Right atrium auricular region (tissue), 2 donors: ENCODE data around the gene AIFM3. TPM values are rescaled to one million over a fixed set of nuclear protein-coding genes. Genes with fewer than 3 reads are reported as not detected.

Experiments
- DNase-seq: peaks from one replicate; pipeline ENCODE4 v3.0.0-alpha.2; 2019; ENCODE audit warnings: low spot score
- H3K27ac ChIP-seq, 2 donors: fragments of 200-600 bp; sonication (generic); 1 replicate in 1 of 2; 2 replicates in 1 of 2; pipeline ENCODE4 v1.5.1; 2016 to 2019
- H3K27me3 ChIP-seq, 2 donors: fragments of 200-600 bp; sonication (generic); one replicate each; pipeline versions ENCODE4 v1.5.1 to v1.6.0; 2017 to 2019
- H3K36me3 ChIP-seq: fragments of 200-600 bp; sonication (generic); one replicate; pipeline ENCODE4 v1.5.1; 2016
- H3K4me1 ChIP-seq, 2 donors: fragments of 200-600 bp; sonication (generic); one replicate each; pipeline versions ENCODE4 v1.5.1 to v1.6.0; 2017 to 2019
- H3K4me3 ChIP-seq, 2 donors: fragments of 200-600 bp; sonication (generic); 1 replicate in 1 of 2; 2 replicates in 1 of 2; pipeline ENCODE4 v1.5.1; 2017 to 2019; ENCODE audit warnings: mild to moderate bottlenecking in 1 of 2, moderate library complexity in 1 of 2
- H3K9me3 ChIP-seq, 2 donors: fragments of 200-600 bp; sonication (generic); one replicate each; pipeline ENCODE4 v1.5.1; 2019
- total RNA-seq, 2 donors: library from RNA; depleted of rRNA; stranded (reverse); fragments of >200 nt; gene quantifications; one replicate each; pipeline ENCODE4 v1.1.0, GENCODE V29; 2016
- TF ChIP-seq, protein P1 (sequence below), 2 donors: fragments of 200-600 bp; sonication (generic); IDR thresholded peaks; one replicate each; pipeline ENCODE4 v1.5.1; 2019; ENCODE audit warnings: antibody characterized with exemption in 2 of 2

The AIFM3 gene
- total RNA-seq, 2 donors from 2014 or later: 0.75 to 1.0 TPM

DNA sequence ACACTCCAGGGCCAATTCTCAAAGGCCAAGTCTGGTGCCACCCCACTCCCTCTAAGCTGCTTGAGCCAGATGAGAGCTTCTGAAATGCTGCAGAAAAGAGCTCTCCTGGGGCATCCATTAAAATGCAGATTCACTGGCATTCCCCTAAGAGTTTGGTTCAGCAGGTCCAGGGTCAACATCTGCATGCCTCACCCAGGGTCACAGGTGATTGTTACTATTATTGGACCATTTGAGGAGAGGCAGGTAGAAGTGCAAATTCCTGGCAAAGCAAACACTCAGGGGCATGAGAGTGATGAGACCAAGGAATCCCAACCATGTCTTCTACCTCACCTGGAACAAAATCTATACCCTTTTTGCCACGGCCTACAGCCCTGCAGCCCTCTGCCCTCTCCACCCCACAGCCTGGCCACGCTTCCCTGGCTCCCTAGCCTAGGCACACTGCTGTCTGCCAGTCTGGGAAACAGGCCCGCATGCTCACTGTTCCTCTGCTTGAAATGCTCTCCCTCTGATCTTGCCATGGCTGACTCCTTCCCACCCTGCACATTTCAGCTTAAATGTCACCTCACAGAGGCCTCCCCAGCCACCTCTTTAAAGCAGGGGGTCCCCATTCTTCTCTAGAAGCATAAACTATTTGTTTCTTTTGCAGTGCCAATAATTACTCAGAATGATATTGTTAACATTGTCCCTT lies 43.5 kb downstream of the AIFM3 start:
- TF ChIP-seq, protein P1, sequence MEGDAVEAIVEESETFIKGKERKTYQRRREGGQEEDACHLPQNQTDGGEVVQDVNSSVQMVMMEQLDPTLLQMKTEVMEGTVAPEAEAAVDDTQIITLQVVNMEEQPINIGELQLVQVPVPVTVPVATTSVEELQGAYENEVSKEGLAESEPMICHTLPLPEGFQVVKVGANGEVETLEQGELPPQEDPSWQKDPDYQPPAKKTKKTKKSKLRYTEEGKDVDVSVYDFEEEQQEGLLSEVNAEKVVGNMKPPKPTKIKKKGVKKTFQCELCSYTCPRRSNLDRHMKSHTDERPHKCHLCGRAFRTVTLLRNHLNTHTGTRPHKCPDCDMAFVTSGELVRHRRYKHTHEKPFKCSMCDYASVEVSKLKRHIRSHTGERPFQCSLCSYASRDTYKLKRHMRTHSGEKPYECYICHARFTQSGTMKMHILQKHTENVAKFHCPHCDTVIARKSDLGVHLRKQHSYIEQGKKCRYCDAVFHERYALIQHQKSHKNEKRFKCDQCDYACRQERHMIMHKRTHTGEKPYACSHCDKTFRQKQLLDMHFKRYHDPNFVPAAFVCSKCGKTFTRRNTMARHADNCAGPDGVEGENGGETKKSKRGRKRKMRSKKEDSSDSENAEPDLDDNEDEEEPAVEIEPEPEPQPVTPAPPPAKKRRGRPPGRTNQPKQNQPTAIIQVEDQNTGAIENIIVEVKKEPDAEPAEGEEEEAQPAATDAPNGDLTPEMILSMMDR (IDR thresholded peaks at IDR 0.05): no peak
- H3K36me3 ChIP-seq: no peaks in the 10 kb centered on the region
- no peak overlapping the region for H3K4me3 ChIP-seq
- H3K4me1 ChIP-seq: peaks cover 3 to 22% of the 10 kb centered on the region in 2 donors
- no peak for DNase-seq
- no peaks in the 10 kb centered on the region for H3K9me3 ChIP-seq
- no peaks in the 10 kb centered on the region for H3K27me3 ChIP-seq
- no peak overlapping the region for H3K27ac ChIP-seq

DNA sequence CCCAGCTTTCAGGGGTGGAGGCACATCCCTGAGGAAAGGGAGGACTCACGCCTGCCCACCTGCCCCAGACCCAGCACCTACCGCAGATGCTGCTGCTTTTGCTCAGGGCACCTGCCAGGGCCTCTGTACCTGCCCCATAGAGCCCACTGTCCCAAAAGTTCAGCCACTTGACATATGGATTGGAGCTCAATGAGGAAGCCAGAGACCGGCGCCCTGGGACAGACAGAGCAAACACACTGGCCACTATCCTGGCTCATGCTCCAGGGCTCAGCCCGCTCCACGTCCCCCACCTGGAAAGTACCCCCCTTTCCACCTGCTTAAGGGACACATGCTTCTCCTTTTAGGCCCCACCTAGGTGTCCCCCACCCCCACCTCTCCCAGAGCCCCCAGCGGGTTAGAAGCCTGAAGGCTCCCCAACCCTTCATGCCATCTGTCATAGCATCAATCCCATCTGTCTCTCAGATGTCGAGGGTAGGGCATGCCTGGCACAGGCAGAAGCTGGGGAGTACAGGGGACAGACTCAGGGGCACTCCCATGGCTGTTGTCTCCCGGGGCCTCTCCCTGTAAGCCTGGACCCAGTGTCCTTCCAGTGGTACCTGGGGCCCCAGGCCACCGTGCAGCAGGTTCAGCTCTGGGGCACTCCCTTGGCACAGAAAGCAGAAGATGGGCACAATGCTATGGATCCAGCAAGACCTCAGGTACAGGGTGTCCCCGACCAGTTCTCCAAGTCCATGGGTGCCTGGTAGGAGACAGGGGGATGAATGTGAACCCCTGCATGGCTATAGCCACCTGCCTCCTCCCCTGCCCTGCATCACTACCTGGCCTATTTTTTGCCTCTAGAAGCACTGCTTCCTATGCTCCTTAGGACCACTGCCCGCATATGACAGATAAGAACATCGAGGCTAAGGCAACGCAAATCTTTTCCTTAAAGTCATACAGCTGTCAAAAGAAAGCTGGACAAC lies 45.7 kb downstream of the AIFM3 start:
- Histone ChIP-seq H3K27me3 (no peaks in the 10 kb centered on the region), H3K36me3 (no peaks in the 10 kb centered on the region), H3K4me3 (no peak overlapping the region), H3K4me1 (peaks cover 3 to 27% of the 10 kb centered on the region in 2 donors), H3K9me3 (no peaks in the 10 kb centered on the region), H3K27ac (no peak overlapping the region)
- TF ChIP-seq, protein P1 (IDR thresholded peaks at IDR 0.05): no peak
- DNase-seq: no peak

GRCh38 chr22:21013657-21014201 lies 46.7 kb downstream of the AIFM3 start:
- Histone ChIP-seq H3K4me3 (peak overlapping the region; percentile 34 to 52), H3K27me3 (no peaks in the 10 kb centered on the region), H3K4me1 (peaks cover 3 to 27% of the 10 kb centered on the region in 2 donors), H3K9me3 (no peaks in the 10 kb centered on the region), H3K27ac (peak overlapping the region; percentile 60 to 62), H3K36me3 (no peaks in the 10 kb centered on the region)
- TF ChIP-seq, protein P1 (IDR thresholded peaks at IDR 0.05): no peak
- no peak for DNase-seq

- Histone ChIP-seq H3K4me1 (peaks cover 3 to 27% of the 10 kb centered on the region in 2 donors), H3K27me3 (no peaks in the 10 kb centered on the region), H3K9me3 (no peaks in the 10 kb centered on the region), H3K27ac (peak overlapping the region; percentile 61 to 62), H3K36me3 (no peaks in the 10 kb centered on the region), H3K4me3 (peak overlapping the region; percentile 34 to 52)
- DNase-seq: peak; percentile 90
- TF ChIP-seq, protein P1 (IDR thresholded peaks at IDR 0.05): no peak
These were observed 47.2 kb downstream of the AIFM3 start for GRCh38 chr22:21014202-21014725.

DNA sequence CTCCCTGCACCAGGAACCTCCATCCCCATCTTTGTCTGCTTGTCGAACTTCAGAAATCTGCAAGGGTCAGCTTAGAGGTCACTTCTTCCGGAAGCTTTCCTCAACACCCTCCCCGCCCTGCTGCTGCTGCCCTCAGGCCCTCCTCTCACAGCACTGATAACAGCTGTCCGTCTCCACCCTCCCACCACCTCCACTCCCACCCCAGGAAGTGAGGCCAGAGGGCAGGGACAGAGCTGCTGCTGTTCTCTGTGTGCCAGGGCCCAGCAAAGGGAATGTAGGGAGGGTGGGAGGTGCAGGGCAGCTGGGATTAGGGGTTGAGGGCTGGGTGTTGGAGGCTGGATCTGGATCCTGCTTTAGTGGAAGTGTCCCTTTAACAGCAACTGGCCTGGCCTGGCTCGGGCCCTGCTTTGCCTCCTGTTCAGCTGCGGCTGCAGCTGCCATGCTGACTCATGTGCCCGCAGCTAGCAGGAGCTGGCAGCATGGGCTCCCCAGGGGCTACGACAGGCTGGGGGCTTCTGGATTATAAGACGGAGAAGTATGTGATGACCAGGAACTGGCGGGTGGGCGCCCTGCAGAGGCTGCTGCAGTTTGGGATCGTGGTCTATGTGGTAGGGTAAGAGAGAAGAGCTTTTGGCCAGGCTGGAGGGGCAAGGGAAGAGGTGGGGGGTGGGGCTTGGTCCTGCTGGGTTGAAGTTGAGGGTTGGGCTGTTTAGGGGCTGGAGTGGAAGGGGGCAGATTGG lies 47.8 kb downstream of the AIFM3 start, which contains the start of gene P2RX6:
Gene P2RX6, plus strand, starts transcription at position 440 of the 740 bp plus-strand sequence. Its CDS starts 10 bp downstream, at position 450.
- no peaks in the 10 kb centered on the region for H3K36me3 ChIP-seq
- peak within 1 kb of the TSS; percentile 61 to 62 for H3K27ac ChIP-seq
- TF ChIP-seq, protein P1 (IDR thresholded peaks at IDR 0.05): no peak
- H3K9me3 ChIP-seq: no peaks in the 10 kb centered on the region
- no peaks in the 10 kb centered on the region for H3K27me3 ChIP-seq
- H3K4me1 ChIP-seq: peaks cover 3 to 27% of the 10 kb centered on the region in 2 donors
- no peak for DNase-seq
- peak within 1 kb of the TSS; percentile 34 to 52 for H3K4me3 ChIP-seq
